NCI-H2081 treated with DMSO at 0.1 percent for 48 hours (cell line): ENCODE results near the gene SLC22A14.
"Not testable (repeated sequence)": the region's sequence is repeated elsewhere in the genome, so short reads cannot be mapped to it uniquely, and the experiment has no call there.

Experiments
- DNase-seq: peaks from one replicate; lab custom pipeline; 2025; lab: John Stamatoyannopoulos, UW

The SLC22A14 gene

DNA sequence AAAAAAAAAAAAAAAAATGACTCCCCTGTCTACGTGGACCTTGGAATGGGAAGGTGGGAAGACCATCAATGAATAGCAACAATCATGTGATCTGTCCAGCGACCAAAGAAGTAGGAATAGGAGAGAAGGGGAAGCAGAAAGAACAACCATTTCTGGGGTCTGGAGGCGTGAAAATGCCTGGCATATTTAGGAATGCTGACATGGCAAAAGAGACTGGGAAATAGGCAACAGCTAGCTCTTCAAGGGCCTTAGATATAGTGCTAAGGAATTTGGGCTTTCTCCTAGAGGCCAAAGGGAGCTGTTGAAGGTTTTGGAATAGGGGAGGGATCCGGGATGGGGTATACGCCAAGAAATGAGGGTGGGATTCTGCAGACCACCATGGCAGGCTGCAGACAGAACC is 10.5 kb upstream of the SLC22A14 start:
- DNase-seq: no peak

DNA sequence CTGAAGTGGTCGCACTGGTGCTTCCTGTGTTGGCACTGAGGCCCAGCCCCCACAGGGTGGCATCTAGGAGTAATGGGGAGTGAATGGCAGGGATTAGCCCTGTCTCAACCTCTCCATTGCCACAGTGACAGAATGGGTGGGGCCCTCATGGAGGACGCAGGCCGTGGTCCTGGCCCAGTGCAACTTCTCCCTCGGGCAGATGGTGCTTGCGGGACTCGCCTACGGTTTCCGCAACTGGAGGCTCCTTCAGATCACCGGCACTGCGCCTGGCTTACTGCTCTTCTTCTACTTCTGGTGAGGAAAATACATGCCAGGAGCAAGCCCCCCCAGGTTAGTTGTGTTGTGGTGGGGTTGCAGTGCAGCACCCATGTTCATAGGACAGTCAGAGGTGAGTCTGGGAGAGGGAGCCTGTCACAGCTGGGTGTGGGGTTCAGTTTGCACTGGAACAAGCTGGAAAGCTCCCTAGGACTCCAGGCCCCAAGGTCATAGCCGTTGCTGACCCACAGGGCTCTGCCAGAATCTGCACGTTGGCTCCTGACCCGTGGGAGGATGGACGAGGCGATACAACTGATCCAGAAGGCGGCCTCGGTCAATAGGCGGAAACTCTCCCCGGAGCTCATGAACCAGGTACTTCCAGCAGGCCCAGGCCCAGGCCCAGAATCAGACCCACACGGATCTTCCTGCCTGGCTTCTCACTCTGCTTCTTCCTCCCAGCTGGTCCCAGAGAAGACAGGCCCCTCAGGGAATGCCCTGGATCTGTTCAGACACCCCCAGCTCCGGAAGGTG is 7.0 kb upstream of the SLC22A14 start:
- DNase-seq: no peak

DNA sequence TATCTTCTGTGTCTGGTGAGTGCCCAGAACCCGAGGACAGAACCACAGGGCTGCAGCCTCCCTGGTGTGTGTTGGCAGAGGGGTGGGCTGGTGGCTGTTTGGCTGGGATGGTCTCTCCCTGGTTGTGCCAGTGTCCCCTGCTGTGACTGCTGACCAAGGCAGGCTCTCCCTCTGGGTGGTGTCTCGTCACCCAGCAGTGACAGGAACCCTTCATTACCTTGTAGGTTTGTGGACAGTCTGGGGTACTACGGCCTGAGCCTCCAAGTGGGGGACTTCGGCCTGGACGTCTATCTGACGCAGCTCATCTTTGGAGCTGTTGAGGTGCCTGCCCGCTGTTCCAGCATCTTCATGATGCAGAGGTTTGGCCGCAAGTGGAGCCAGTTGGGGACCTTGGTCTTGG is 6.4 kb upstream of the SLC22A14 start:
- DNase-seq: no peak

DNA sequence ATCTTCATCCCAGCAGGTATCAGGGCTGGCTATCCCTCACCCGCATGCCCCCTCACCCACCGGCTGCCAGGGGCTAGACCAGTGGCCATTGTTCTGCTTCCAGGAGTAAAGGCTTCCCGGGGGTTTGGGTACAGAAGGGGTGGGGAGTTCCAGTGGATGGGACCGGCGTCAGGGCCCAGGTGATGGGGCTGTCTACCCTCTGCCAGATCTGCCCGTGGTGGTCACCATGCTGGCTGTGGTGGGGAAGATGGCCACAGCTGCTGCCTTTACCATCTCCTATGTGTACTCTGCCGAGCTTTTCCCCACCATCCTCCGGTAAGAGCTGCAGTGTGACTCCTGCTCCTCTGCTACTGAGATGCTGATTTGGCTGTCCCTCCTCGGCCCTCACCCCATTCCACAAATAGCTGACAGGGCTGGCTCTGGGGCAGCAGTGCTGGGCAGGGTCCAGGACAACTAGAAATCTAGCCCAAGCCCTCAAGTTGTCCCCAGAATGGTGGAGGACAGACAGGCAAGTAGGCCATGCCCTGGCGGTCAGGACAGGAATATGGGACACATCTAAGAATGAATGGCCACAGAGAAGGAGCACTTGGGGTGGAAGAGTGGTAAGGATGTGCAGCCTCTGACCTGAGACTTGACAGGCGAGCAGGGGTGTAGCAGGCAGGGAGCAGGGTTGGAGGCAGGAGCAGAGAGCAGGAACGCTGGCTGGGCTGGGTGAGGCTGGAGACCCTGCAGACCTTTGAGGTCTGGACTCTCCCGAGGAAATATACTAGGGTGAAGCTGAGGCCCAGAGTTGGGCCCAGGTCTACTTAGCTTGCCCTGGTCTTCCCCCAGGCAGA is 5.8 kb upstream of the SLC22A14 start:
- no peak for DNase-seq

DNA sequence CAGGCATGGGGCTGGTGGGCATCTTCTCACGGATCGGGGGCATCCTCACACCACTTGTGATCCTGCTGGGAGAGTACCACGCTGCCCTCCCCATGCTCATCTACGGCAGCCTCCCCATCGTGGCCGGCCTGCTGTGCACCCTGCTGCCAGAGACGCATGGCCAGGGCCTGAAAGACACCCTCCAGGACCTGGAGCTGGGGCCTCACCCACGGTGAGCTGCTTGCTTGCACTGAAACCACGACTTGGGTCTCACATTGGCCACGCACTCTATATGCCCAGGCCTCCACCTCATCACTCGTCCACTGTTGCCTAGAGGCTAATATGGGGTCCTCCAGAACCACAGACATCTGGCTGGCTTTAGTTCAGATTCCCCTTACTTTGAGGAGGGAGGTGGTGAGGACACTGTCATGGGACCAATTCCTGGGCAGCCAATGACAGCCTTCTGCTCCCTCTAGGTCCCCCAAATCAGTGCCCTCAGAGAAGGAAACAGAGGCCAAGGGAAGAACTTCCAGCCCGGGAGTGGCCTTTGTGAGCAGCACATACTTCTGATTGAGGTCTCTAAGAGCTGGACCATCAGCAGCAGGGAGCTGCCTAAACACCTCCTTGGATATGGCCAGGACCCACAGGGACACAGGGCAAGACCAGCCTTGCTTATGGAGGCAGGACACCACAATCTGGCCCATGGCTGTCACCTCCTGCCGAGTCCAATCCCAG is 5.0 kb upstream of the SLC22A14 start:
- DNase-seq: no peak

DNA sequence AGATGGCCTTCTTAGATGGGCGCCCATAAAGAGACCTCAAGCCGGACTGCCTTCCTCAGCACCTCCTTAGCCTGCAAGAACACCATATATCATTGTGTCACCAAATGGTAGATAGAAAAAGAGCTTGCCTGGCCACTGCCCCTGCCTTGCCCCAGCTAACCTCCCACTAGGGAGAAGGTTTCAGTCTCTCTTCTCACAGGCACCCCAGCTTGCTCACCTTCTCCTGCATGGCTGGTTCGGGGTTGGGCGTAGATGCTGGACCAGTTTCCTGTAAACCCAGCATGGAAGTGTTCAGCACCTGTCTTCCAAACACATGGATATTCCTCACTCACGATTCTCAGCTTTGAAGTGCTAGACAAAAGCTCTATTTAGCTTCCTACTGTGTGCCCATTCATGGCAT is 3.3 kb upstream of the SLC22A14 start:
- DNase-seq: no peak

DNA sequence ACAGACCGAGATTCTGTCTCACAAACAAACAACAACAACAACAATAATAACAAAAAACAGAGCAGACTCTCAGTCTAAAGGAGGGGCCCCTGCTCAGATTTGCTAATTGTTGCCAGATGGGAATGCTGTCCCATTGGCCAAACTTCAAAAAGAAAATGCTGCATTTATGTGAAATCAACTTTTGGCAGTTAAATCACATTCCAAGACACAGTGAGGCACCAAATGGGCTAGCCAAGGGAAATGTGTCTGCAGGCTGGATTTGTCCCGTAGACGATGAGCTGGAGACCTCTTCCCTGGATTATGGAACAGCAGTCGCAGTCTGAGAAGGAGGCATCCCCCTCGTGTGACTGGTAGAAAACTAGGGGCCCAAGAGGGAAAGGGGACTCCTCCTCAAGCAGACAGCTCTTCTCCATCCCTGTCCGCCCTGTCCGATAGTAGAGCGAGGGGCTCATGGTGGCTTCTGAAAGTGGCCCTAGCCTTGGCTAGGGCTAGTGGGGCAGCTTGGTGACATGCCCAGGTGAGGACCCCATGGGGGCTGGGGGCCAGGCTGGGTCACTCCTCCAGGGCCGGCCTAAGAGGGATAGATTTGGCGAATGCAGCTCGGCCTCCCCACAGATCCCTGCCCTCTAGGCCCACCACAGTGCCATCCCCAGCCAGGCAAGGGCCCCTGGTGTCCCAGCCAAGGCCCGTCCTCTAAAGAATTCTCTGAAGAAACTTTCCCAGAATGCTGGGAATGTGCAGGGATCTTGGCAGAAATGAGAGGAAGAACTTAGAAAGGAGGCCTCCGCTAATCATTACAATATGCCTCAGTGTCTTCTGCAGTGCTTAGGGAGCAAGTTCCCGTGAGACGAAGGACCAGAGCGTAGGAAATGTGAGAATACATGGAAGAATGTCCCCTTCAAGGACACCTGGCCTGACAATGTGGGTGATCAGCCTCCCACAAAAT is 2.0 kb downstream of the SLC22A14 start:
- no peak for DNase-seq

DNA sequence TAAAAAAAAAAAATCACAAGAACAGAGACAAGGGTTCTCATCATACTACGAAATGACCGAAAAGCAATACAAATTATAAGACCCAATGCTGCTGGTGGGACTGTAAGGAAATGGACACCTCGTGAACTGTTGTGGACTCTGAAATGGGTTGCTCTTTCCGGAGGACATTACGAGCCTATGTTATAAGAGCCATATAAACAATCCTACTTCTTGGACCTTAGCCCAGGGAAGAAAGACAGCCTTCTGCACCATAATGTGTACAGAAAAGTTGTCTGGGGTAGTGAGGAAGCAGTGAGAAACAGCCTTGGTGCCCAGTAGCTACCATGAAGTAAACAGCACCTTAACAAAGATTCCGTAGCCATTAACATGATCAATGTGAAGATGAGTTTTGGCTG is 2.7 kb downstream of the SLC22A14 start:
- DNase-seq: no peak

DNA sequence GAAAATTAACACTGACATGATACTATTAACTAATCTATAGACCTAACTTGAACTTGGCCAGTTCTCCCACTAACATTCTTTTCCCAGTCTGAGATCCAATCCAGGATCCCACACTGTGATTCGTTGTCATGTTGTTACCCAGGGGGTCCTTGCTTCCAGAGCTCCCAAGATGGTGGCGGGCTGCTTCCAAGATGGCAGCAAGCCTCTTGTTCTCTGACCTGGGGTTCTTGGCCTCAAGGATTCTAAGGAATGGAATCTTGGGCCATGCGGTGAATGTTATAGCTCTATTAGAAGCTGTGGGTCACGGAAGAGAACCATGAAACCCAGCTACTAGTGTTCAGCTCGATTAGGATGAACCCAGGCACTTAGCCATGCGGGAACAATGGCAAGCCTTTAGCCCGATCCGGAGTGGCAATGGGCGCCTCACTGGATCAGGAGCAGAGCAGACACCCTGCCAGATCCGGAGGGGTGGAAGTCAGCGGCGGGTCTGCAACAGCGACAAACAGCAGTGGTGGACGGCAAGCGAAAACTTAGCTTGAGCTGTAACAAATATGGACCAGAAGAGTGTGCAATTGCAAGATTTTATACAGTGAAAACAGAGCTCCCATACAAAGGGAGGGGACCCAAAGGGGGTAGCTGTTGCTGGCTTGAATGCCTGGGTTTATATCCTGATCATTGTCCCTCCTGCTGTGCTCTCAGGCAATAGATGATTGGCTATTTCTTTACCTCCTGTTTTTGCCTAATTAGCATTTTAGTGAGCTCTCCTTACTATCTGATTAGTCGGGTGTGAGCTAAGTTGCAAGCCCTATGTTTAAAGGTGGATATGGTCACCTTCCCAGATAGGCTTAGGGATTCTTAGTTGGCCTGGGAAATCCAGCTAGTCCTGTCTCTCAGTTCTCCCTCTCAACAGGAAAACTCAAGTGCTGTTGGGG is 7.5 kb downstream of the SLC22A14 start:
- DNase-seq: not testable (repeated sequence)

DNA sequence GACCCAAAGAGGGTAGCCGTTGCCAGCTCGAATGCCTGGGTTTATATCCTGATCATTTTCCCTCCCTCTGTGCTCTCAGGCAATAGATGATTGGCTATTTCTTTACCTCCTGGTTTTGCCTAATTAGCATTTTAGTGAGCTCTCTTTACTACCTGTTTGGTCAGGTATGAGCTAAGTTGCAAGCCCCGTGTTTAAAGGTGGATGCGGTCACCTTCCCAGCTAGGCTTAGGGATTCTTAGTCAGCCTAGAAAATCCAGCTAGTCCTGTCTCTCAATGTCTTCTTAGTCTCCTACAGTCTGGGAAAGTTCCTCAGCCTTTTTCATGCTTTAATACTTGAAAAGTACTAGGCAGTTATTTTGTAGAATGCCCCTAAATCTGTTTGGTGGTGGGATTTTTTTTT is 15.0 kb downstream of the SLC22A14 start:
- not testable (repeated sequence) for DNase-seq

DNA sequence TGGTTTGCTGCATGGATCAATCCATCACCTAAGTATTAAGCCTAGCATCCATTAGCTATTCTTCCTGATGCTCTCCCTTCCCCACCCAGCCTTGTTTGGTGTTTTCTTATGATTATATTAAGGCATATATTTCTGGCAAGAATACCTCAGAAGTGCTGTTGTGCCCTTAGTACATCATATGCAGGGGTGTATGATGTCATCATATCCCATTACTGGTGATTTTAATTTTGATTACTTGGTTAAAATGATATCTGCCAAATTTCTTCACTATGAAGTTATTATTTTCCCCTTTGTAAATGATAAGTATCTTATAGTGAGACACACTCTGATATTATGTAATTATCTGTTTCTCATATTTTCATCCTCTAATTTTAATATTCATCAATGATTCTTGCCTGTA is 15.4 kb downstream of the SLC22A14 start:
- DNase-seq: no peak

DNA sequence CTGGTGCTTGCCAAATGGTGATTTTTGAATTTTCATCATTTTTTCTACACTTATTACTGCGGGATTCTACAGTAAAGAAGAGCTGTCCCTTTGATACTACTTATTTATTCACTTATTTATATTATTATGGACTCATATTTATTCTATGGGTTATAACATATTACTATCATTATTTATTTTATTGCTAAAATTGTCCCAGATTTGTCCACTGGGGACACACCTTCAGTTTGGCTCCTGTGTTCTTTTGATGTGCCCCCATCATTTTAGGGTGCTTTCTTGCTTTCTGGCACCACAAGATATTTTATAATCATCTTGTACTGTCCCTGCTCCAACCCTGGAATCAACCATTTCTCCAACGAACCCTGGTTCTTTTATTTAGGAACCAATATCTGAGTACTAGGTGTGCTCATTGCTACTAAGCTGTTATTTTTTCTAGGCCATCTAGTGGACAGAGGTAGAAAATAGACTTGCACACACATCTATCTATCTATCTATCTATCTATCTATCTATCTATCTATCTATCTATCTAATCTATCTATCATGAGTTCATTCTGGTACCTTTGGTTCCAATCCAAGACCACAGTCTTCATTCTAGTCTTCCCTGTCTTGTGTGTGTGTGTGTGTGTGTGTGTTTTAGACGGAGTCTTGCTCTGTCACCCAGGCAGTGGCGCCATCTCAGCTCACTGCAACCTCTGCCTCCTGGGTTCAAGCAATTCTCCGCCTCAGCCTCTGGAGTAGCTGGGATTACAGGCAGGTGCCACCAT is 16.0 kb downstream of the SLC22A14 start:
- no peak for DNase-seq

DNA sequence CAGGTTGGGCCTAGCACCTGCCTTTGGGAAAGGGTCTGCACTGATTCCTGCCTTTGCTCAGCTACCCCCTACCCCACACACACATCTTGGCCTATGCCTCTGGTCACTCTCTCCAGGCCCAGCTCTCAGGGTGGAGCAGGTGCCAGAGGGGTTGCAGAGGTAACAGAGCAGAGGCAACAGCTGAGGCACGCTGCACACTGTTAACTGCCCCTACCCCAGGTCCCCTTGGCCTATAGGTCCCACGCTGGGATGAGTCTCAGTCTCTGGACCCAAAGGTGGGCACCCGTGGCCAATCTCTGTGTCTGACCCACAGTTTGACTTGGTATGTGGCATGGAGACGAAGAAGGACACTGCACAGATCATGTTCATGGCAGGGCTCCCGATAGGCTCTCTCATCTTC is 24.8 kb downstream of the SLC22A14 start:
- DNase-seq: no peak

DNA sequence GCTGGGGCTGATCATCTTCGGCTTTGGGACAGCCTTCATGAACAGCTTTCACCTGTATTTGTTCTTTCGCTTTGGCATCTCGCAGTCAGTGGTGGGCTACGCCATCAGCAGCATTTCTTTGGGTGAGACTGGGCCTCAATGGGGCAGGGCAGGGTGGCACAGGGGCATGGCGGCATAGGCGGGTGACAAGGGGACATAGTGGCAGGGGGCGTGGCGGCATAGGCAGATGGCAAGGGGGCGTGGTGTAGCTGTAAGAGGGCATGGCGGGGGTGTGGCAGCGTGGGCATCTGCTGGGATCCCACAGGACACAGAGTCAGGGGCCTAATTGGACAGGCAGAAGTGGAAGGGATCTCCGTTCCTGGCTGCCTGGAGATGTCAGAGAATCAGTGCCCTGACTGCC is 25.5 kb downstream of the SLC22A14 start:
- DNase-seq: no peak

DNA sequence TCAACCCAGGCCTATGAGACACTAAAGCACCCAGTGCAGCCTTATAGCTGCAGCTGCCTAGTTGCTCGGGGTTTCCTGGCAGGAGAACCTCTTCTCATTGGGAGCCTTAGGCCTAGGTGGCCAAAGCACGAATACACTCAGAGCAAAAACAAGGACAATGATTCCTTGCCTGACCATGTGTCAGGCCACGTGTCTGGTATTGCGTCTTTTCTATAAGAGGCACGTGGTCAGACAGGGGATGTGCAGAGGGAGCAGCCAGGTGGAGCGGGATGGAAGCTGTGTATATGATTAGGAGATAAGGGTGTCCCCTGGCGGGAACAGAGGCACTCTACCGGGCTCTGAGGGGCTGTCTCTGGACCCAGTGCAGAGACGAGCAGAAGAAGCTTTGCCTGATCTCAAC is 26.4 kb downstream of the SLC22A14 start:
- DNase-seq: no peak

DNA sequence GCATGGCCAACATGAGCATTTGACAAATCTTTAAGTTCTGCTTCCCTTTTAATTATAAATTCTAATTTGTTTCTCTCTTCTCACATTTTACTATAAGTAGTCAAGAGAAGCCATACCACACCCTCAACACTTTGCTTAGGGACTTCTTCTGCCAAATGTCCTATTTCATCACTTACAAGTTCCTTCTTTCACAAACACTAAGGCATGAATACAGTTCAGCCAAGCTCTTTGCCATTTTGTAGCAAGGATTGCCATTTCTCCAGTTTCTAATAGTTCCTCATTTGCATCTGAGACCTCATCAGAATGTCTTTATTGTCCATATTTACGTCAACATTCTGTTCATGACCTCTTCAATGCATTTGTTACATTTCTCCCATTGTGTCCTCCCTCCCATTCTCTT is 29.4 kb downstream of the SLC22A14 start:
- DNase-seq: no peak

DNA sequence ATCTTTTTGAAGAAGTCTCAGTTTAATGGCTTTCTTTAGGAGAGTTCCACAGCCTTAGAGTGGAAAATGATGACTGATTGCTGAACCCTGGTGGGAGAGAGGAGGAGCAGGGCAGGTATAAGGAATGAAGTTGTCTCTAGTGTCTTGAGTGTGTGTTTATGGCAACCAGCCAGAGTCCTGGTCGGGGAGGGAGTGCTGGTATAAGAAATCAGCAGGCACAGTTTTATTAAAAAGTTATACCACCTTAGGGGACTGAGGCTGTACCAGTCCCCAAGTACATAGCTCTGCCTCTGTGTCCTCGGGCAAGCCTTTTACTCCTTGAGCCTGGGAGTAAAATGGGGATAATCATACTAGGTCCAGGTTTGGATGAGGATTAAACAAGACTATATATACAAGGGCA is 29.8 kb downstream of the SLC22A14 start:
- DNase-seq: no peak

DNA sequence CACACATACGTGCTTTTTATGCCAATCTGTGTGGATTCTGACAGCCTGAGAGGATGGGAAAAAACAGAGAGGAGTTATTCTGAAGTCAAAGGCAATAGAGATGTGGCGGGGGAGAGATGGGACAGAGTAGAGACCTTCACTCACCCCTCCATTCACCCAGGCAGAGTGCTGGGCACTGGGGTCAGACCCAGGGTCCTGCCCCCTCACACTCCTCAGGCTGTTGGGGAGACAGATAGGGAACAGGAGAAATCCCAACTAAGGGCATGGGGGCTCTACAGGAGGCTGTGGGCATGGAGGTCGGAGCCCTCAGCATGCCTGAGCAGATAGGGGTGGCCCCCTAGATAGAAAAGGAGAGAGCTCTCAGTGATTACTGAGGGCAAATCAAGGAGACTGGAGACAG is 30.3 kb downstream of the SLC22A14 start:
- DNase-seq: no peak

DNA sequence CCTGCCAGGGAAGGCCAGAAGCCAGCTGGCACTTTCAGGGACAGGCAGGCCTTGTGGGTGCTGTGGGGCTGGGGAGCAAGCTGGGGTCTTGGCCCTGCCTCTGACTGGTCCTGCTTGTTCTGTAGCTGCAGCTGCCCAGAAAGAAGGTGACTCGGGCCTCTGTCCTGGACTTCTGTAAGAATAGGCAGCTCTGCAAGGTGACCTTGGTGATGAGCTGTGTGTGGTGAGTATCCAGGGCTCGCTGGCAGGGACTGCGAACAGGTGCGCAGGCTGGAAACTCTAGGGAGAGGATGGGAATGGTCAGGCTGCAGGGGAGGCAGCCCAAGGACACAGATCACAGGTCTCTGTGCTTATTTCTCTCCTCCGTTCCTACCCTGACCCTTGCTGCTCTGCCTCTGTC is 31.2 kb downstream of the SLC22A14 start:
- no peak for DNase-seq

DNA sequence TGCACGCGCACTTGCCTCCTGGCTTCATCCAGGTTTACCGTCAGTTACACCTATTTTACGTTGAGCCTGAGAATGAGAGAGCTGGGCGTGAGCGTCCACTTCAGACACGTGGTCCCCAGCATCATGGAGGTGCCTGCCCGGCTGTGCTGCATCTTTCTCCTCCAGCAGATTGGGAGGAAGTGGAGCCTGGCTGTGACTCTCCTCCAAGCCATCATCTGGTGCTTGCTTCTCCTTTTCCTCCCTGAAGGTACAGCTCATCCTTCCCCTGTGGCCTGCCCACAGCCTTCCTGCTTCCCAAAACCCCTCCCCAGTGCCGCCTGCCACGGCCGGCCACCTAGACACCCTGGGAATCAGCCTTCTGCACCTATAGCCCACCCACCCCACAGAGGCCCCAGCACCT is 31.6 kb downstream of the SLC22A14 start:
- DNase-seq: no peak
